Naive B cell (primary cell): ENCODE data around the gene DGCR6L. TPM values are rescaled to one million over a fixed set of nuclear protein-coding genes. Genes with fewer than 3 reads are reported as not detected.

Source experiments
- ATAC-seq, 2 donors: fragments of 150-1000 bp; cut with Tn5 transposase; 2 replicates each; pipeline ENCODE4 v1.10.0; 2021; ENCODE audit warnings: low read depth in 2 of 2, mild to moderate bottlenecking in 2 of 2, moderate library complexity in 2 of 2
- DNase-seq: peaks from one replicate; pipeline ENCODE4 v3.0.0; 2022
- H3K27ac Mint-ChIP-seq, 6 donors: one replicate each; pipeline ENCODE4 v1.8.0; 2020 to 2022; ENCODE audit warnings: mild to moderate bottlenecking in 6 of 6, mixed read lengths in 6 of 6, moderate library complexity in 5 of 6, inconsistent platforms in 2 of 6
- H3K27me3 Mint-ChIP-seq, 3 donors: one replicate each; pipeline ENCODE4 v1.8.0; 2021 to 2022; ENCODE audit warnings: mixed read lengths in 3 of 3, mild to moderate bottlenecking in 1 of 3
- H3K36me3 Mint-ChIP-seq, 2 donors: one replicate each; pipeline ENCODE4 v1.8.0; 2020 to 2022; ENCODE audit warnings: mixed read lengths in 2 of 2, inconsistent platforms in 1 of 2, mild to moderate bottlenecking in 1 of 2
- H3K4me1 Mint-ChIP-seq, 3 donors: one replicate each; pipeline ENCODE4 v1.8.0; 2020 to 2022; ENCODE audit warnings: mixed read lengths in 3 of 3, inconsistent platforms in 1 of 3, mild to moderate bottlenecking in 1 of 3, moderate library complexity in 1 of 3
- H3K4me3 Mint-ChIP-seq, 8 donors: one replicate each; pipeline ENCODE4 v1.8.0; 2020 to 2022; ENCODE audit warnings: mild to moderate bottlenecking in 8 of 8, mixed read lengths in 8 of 8, moderate library complexity in 8 of 8, inconsistent platforms in 2 of 8
- H3K9me3 Mint-ChIP-seq, 7 donors: one replicate each; pipeline ENCODE4 v1.8.0; 2020 to 2022; ENCODE audit warnings: mixed read lengths in 7 of 7, mild to moderate bottlenecking in 5 of 7, inconsistent platforms in 2 of 7, moderate library complexity in 1 of 7
- polyA plus RNA-seq, 6 donors: library from polyadenylated mRNA; unstranded; fragments of 300-500 nt; fragmentation: Illumina TruSeq; gene quantifications; one replicate each; pipeline ENCODE4 v1.2.3, GENCODE V29; 2021; ENCODE audit warnings: low read depth in 6 of 6

Gene DGCR6L
- polyA plus RNA-seq, 6 donors from 2014 or later: 54.0 to 84.4 (median 56.6) TPM

DNA sequence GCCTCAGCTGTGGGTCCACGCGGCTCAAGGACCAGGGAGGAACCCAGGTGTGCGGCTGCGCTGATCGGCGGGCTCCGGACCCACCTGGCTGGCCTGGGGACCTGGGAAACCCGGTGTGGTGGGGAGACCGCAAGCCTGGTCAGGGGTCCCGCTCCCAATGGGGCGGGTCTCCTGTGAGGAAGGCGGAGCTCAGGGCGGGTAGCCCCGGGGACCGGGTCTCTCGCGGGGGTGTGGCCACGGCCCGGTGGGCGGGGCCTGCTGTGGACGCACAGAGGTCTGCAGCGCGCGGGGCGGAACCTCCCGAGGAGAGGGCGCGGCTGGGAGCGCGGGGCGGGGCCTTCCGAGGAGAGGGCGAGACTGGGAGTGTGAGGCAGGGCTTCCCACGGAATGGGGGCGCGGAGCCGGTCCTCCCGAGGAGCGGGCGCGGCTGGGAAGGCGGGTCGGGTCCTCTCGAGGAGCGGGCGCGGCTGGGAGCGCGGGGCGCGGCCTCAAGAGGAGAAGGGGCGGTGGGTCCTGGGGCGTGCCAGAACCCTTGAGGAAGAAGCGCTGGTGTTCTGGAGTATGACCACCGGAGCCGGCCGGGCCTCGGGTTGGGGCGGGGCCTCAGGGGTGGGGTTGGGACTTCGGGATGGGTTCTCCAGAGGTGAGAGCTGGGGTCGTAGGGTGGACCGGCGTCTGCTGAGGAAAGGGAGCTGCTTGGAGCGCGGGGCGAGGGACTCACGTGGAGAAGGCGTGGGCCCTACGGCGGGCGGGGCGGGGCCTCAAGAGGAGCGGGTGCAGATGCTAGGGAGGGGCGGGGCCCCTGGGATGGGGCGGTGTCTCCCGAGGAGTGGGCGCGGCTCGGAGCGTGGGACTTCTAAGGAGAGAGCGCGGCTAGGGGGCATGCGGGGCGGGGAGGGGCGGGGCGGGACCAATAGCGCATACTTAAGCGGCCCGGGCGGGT is 20.8 kb downstream of the DGCR6L start:
- Mint-ChIP-seq H3K27me3 (peaks cover 0 to 11% (median 5%) of the 10 kb centered on the region in 3 donors), H3K4me3 (peak overlapping the region; percentile 81 to 93 (median 88)), H3K4me1 (peaks cover 6 to 14% (median 11%) of the 10 kb centered on the region in 3 donors), H3K27ac (peak overlapping the region in 3 of 6 donors; percentile 47 to 67 (median 49)), H3K9me3 (no peaks in the 10 kb centered on the region), H3K36me3 (no peaks in the 10 kb centered on the region)
- ATAC-seq (peak; percentile 80 to 81), DNase-seq (peak; percentile 80)

DNA sequence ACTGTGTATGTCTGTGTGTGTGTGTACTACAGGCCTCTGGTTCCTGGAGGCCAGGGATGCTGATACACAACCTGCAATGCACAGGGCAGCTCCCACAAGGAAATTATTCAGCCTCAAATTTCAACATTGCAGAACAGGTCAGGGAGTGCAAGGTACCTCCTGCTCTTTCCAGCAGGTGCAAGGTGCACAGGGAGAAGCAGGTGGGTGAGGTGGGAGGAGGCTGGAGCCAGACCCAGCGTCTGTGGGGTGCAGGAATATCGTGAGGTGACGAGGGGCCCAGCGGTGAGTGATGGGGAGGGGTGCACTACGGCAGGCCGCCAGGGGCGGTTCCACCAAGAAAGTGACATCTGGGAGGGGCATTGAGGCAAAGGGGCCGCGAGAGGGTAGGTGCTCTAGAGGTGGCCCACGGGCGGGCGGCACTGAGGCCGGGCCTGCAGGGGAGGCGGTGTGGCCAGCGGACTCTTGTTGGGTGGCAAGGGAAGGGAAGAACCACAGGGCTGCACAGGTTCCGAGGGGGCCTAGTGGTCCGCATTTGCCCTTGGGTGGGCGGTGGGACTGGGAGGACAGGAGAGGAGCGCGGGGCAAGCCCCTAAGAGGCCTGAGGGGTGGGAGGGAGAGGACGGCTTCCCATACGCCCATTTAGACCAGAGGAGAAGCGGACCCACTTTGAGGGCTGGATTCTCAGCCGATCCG is 21.6 kb downstream of the DGCR6L start:
- Mint-ChIP-seq H3K4me1 (peaks cover 6 to 14% (median 11%) of the 10 kb centered on the region in 3 donors), H3K4me3 (peak overlapping the region; percentile 81 to 93 (median 86)), H3K27me3 (peaks cover 0 to 11% (median 5%) of the 10 kb centered on the region in 3 donors), H3K9me3 (no peaks in the 10 kb centered on the region), H3K36me3 (no peaks in the 10 kb centered on the region), H3K27ac (peak overlapping the region in 1 of 6 donors; percentile 89)
- ATAC-seq (no peak), DNase-seq (no peak)

DNA sequence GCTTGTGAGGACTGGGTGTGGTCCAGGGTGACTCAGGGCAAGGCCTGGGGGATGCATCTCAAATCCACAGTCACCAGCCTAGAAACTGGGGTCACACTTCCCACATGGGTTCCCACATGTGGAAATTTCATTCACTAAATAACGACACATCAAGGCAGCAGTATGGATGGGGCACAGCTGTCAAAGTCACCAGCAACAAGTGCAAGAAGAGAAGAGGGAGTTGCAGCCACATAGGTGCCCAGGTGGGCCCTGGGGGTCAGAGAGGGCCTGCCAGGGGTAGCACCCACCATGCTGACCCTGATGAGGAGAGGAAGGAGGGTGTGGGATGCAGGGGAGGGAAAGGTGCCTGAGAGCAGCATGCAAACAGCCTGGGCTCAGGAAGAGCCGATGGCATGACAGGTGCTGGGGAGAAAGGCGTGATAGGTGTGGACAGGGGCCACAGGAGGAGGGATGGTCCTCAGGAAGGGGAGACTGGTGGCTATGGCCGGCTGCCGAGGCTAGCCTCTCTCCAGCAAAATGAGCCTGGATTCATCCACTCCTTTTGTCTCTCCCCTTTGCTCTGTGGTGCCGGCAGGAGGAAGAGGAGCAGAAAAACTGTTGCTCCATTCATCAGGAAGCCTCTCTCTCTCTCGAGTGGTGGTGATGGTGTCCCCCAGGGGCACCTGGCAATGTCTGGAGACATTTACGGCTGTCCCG is 22.3 kb downstream of the DGCR6L start:
- Mint-ChIP-seq H3K27ac (peak overlapping the region in 1 of 6 donors; percentile 89), H3K4me3 (peak overlapping the region; percentile 52 to 93 (median 84)), H3K4me1 (peaks cover 6 to 14% (median 11%) of the 10 kb centered on the region in 3 donors), H3K36me3 (no peaks in the 10 kb centered on the region), H3K27me3 (peaks cover 0 to 8% (median 3%) of the 10 kb centered on the region in 3 donors), H3K9me3 (no peaks in the 10 kb centered on the region)
- DNase-seq (no peak), ATAC-seq (no peak)

DNA sequence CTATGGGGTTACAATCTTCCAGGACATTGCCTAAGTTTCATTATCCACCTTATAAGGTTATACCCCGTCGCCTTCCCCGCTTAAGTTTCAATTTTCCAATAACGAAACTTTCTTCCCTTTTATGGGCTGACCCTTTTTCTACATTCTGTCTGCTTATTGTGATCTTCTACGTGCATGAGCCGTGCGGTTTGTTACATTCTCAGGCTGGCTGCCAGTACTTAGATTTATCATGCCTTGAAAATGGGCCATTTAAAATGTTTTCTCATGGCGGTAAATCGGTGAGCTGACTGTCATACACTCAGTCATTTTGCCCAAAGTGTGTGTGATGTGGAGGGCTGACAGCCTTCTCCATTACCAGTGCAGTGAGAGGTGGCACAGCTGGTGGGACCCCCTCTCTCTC is 23.3 kb downstream of the DGCR6L start:
- peak overlapping the region in 3 of 8 donors; percentile 15 to 48 (median 17) for H3K4me3 Mint-ChIP-seq
- H3K9me3 Mint-ChIP-seq: no peaks in the 10 kb centered on the region

DNA sequence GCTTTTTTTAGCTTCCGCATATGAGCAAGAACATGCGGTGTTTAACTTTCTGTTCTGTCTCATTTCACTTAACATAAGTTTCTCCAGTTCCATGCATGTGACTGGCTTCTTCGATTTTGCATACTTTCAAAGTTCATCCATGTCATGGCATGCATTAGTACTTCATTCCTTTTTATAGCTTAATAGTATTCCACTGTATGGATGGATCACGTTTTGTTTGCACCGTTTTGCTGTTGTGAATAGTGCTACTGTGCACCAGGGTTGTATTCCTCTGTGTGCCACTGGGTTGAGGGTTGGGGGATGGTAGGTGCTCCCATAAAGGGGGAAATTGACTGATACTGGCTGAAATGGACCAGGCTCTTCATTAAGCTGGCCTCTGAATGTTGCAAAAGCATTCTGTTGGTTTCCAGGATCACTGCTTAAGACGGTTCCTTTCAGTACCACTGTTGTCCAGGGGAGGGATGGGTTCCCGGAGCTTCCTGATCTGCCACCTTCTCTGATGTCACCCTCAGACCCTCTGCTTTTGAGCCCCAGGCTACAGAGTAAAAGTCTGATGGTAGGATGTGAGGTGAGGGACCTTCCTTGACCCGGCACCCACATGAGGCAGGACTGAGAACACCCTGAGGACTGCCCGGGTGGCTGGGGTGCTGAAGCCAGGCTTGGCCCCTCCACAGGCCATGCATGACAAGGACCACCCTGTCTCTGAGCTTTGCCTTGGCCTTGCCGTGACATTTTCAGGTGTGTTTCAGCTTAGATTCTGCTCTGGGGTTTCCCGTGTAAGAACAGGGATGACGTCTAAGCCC is 24.4 kb downstream of the DGCR6L start:
- ATAC-seq (no peak), DNase-seq (no peak)
- Mint-ChIP-seq H3K27me3 (no peaks in the 10 kb centered on the region), H3K27ac (peak overlapping the region in 1 of 6 donors; percentile 72), H3K9me3 (no peaks in the 10 kb centered on the region), H3K4me1 (peaks cover 6 to 10% (median 7%) of the 10 kb centered on the region in 3 donors), H3K4me3 (peak overlapping the region in 1 of 8 donors; percentile 44), H3K36me3 (no peaks in the 10 kb centered on the region)

More for the DNA sequence above, 23.3 kb downstream of the DGCR6L start:
- Mint-ChIP-seq H3K27me3 (peaks cover 0 to 4% (median 0%) of the 10 kb centered on the region in 3 donors), H3K27ac (peak overlapping the region in 1 of 6 donors; percentile 56), H3K36me3 (no peaks in the 10 kb centered on the region), H3K4me1 (peaks cover 6 to 14% (median 12%) of the 10 kb centered on the region in 3 donors)
- ATAC-seq: no peak
- DNase-seq: no peak

DNA sequence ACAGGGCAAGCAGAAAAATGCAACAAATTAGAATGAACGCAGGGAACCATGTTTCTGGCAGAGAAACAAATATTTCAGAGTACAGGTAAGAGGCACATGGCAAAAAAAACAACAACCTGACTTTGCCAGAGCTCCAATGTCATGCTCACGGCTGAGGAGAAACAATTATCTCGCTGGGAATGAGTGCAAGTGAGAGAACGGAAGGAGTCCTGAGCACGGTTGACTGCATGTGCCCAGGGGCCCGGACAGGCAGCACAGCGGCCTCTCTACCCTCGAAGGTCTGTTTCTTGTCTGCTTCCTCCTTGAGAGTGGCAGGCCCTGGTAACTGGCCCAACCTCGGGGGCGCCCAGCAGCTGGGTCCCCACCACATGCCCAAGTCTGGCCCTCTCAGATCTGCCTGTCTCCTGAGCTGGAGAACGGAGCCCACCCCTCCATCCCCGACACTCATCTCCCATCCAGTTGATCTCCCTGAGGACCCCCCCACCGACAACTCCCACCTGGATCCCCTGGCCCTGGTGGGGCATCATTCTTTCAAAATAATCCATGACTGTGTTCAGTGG is 27.1 kb downstream of the DGCR6L start:
- Mint-ChIP-seq H3K9me3 (no peaks in the 10 kb centered on the region), H3K27me3 (no peaks in the 10 kb centered on the region), H3K4me1 (peaks cover 0 to 4% (median 0%) of the 10 kb centered on the region in 3 donors), H3K4me3 (peak overlapping the region in 1 of 8 donors; percentile 29), H3K36me3 (no peaks in the 10 kb centered on the region), H3K27ac (no peak overlapping the region)
- DNase-seq: no peak
- ATAC-seq: no peak

DNA sequence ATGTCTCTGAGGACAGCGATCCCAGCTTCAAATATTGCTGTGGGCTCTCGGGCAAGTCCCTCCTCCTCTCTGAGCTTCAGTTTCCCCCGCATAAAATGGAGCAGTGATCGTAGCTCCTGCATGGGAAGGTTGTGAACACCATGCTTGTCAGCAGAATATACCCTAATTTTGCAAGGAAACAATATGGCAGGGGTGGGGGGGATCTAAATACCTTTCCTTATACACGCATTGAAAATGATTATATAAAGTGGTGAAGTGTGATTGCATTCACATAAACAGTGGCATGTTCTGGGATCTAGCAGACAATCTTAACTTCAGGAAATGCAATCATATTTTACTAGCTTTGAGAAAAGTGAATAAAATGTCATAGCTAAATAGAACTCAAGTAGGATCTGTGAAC is 27.8 kb downstream of the DGCR6L start:
- H3K4me3 Mint-ChIP-seq: no peak overlapping the region
- H3K27me3 Mint-ChIP-seq: no peaks in the 10 kb centered on the region
- no peaks in the 10 kb centered on the region for H3K36me3 Mint-ChIP-seq
- peaks cover 0 to 4% (median 1%) of the 10 kb centered on the region in 3 donors for H3K4me1 Mint-ChIP-seq
- DNase-seq: no peak
- no peaks in the 10 kb centered on the region for H3K9me3 Mint-ChIP-seq
- no peak for ATAC-seq
- peak overlapping the region in 2 of 6 donors; percentile 24 to 53 for H3K27ac Mint-ChIP-seq

DNA sequence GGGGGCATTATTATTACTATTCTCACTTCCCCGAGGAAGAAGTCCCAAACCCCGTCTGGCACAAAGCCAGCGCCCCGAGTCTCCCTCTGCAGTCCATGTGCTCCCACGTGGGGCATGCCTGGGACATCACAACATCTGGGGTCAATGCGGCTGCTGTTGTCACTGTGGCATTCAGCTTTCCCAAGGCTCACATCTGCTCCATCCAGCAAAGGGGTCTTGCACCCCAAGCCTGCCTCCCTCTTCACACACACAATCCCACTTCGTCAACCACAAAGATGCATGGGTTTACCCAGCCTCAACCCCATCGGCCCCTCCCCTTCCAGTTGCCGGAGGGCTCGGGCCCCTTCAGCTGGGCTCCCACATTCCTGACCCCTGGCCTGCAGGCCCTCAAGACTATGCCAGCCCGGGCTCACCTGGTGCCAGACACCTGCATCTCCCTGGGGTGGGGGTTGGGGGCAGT is 28.2 kb downstream of the DGCR6L start:
- Mint-ChIP-seq H3K9me3 (no peaks in the 10 kb centered on the region), H3K4me1 (peaks cover 5 to 9% (median 6%) of the 10 kb centered on the region in 3 donors), H3K27me3 (no peaks in the 10 kb centered on the region), H3K36me3 (no peaks in the 10 kb centered on the region), H3K27ac (peak overlapping the region in 1 of 6 donors; percentile 24), H3K4me3 (no peak overlapping the region)
- ATAC-seq (no peak), DNase-seq (no peak)

DNA sequence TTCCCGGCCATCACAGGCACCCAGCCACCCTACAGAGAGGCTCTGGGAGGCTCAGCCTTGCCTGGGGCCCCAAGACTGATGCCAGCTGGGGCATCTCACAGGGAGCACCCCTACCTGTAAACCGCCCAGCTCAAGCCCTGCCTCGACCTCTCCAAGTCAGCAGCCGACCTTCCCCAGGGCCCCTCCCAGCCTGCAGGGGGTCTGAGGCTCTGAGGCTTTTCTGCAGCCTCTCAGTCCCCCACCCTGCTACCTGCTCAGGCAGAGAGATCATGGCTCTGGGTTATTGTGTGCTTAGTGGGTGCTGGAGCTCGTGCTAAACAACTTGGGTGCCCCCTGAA is 28.6 kb downstream of the DGCR6L start:
- H3K36me3 Mint-ChIP-seq: no peaks in the 10 kb centered on the region
- H3K9me3 Mint-ChIP-seq: no peaks in the 10 kb centered on the region
- no peak overlapping the region for H3K4me3 Mint-ChIP-seq
- ATAC-seq (no peak), DNase-seq (no peak)
- peaks cover 9 to 10% (median 10%) of the 10 kb centered on the region in 3 donors for H3K4me1 Mint-ChIP-seq
- H3K27me3 Mint-ChIP-seq: no peaks in the 10 kb centered on the region
- no peak overlapping the region for H3K27ac Mint-ChIP-seq

DNA sequence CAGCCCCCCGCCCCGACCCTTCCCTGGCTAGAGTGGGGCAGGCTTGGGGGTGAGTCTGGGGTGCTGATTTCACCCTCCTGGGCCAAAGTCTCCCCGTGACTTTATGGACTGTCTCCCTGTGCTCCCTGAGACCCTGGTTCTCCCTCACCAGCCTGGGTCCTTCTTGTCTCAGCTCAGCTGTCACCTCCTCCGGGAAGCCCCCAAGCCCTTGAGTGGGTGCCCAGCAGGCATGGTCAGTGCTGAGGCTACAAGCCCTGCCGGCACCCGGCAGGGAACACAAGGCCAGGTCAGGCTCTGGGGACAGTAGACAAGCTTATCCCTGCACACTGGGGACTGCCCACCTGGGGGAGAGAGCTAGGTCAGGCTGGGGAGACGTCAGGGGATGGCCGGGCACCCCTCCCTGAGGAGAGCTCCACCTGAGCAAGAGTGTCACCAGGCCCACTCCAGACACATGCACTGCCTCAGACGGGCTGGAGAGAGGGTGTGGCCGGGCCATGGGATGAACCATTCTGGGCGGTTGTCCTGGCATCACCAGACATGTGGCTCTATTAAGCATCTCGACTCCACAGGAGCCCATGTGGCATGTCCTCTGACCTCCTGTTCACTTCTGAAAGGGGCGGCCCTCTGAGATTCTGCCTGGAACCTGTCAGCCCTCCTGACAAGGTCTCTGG is 29.1 kb downstream of the DGCR6L start:
- Mint-ChIP-seq H3K36me3 (no peaks in the 10 kb centered on the region), H3K27ac (no peak overlapping the region), H3K4me3 (peak overlapping the region in 1 of 8 donors; percentile 20), H3K9me3 (no peaks in the 10 kb centered on the region), H3K4me1 (peaks cover 10% of the 10 kb centered on the region in 3 donors), H3K27me3 (no peaks in the 10 kb centered on the region)
- ATAC-seq (no peak), DNase-seq (no peak)

DNA sequence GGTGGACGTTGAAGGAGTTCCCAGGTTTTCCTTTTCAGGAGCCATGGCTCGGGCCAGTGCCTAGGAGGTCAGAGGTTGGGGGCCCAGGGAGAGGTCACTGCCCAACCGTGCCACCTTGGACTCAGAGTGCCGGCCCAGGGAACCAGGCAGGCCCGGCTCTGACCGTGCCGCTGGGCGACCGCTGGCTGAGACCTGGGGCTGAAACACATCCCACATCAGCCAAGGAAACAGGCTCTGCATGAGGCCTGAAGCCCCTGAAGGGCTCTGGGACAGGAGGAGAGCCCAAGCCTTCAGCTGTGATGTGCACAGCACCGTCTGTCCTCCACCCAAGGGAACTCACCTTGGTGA is 29.8 kb downstream of the DGCR6L start:
- ATAC-seq: no peak
- Mint-ChIP-seq H3K36me3 (no peaks in the 10 kb centered on the region), H3K27ac (no peak overlapping the region)

More for the DNA sequence above, 29.8 kb downstream of the DGCR6L start:
- Mint-ChIP-seq H3K27me3 (no peaks in the 10 kb centered on the region), H3K9me3 (no peaks in the 10 kb centered on the region), H3K4me3 (no peak overlapping the region), H3K4me1 (peaks cover 10% of the 10 kb centered on the region in 3 donors)
- DNase-seq: no peak
